T-helper 17 cell (primary cell): ENCODE data around the gene SLC35G3. TPM values are rescaled to one million over a fixed set of nuclear protein-coding genes. Genes with fewer than 3 reads are reported as not detected.
"Not testable (repeated sequence)": the region's sequence is repeated elsewhere in the genome, so short reads cannot be mapped to it uniquely, and the experiment has no call there.

Experiments used
- ATAC-seq: fragments of 150-1000 bp; cut with Tn5 transposase; 2 replicates; pipeline ENCODE4 v1.10.0; 2021; ENCODE audit warnings: mild to moderate bottlenecking, moderate library complexity
- DNase-seq, 3 donors: peaks; one replicate each; pipeline versions ENCODE4 v3.0.0 to v3.0.0-alpha.2; 2020 to 2021
- H3K9me3 ChIP-seq: one replicate; pipeline ENCODE4 v1.7.0; 2013; ENCODE audit warnings: low read length, mild to moderate bottlenecking; ENCODE audit not compliant: control insufficient read depth, poor library complexity, severe bottlenecking
- H3K27ac Mint-ChIP-seq: one replicate; pipeline ENCODE4 v1.8.0; 2022; ENCODE audit warnings: mild to moderate bottlenecking, moderate library complexity, mixed read lengths
- H3K27me3 Mint-ChIP-seq: one replicate; pipeline ENCODE4 v1.8.0; 2022; ENCODE audit warnings: mixed read lengths
- H3K36me3 Mint-ChIP-seq: one replicate; pipeline ENCODE4 v1.8.0; 2022; ENCODE audit warnings: low read depth, mixed read lengths
- H3K4me1 Mint-ChIP-seq: one replicate; pipeline ENCODE4 v1.8.0; 2022; ENCODE audit warnings: mild to moderate bottlenecking, mixed read lengths
- H3K4me3 Mint-ChIP-seq: one replicate; pipeline ENCODE4 v1.8.0; 2022; ENCODE audit warnings: mild to moderate bottlenecking, moderate library complexity, mixed read lengths
- total RNA-seq, 4 donors: library from RNA in 2 of 4; stranded (reverse) in 2 of 4; gene quantifications; one replicate each; pipeline ENCODE4 v1.2.3 and lab custom pipeline; 2022 to 2026

The SLC35G3 gene
- total RNA-seq, 2 donors from 2014 or later, result 0.32 TPM; not detected in 1

DNA sequence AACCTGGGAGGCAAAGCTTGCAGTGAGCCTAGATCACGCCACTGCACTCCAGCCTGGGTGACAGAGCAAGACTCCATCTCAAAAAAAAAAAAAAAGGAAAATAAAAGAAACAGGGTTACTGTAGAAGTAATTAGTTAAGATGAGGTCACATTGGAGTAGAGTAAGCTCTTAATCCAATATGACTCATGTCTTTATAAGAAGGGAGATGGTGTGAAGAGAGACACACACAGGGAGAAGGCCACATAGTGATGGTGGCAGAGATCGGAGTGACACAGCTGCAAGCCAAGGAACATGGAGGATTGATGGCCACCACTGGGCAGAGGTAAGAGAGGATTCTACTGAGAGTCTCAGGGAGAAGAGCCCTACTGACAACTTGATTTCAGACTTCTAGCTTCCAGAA, 33.4 kb upstream of the SLC35G3 start:
- H3K4me1 Mint-ChIP-seq, result peaks cover 13% of the 10 kb centered on the region
- H3K36me3 Mint-ChIP-seq, result peaks cover 3% of the 10 kb centered on the region
- ATAC-seq, result no peak
- no peak for DNase-seq
- H3K27me3 Mint-ChIP-seq, result no peaks in the 10 kb centered on the region
- H3K4me3 Mint-ChIP-seq, result no peak overlapping the region
- peak overlapping the region; percentile 42 for H3K27ac Mint-ChIP-seq
- no peaks in the 10 kb centered on the region for H3K9me3 ChIP-seq

DNA sequence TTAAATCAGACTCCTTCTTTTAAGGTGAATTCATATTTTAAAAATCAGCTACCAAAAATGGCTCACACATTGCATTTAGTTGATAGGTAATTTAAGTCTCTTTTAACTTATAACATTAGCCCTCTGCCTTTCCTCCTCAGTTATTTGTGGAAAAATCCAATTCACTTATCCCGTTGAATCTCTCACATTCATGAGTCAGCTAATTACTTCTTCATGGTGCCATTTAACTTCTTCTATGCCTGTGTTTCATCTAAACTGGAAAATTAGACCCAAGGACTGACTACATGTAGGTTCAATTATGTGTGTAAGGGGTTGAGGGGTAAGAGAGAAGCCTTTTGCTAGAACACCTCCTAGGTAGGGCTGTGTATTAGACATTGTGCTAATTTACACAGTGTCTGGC, 30.2 kb upstream of the SLC35G3 start:
- Mint-ChIP-seq H3K4me3 (no peak overlapping the region), H3K4me1 (peaks cover 15% of the 10 kb centered on the region), H3K27me3 (no peaks in the 10 kb centered on the region), H3K27ac (peak overlapping the region; percentile 79), H3K36me3 (peaks cover under 1% of the 10 kb centered on the region)
- no peaks in the 10 kb centered on the region for H3K9me3 ChIP-seq
- ATAC-seq, result no peak
- no peak for DNase-seq

DNA sequence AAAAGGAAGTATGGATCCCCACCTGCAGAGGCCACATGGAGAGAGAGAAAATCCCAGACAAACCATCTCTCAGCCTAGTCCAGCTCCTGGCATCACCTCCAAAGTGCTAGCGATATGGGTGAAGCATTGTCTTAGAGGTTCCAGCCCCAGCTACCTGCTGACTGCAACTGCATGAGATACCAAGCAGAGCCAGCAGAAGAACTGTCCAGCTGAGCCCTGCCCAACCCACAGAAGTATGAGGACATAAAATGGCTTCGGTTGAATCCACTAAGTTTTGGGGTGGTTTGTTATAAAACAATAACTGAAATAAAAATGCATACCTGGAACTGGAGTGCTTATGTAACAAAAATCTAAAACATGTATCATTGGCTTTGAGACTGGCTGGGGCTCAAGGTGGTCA, 28.3 kb upstream of the SLC35G3 start:
- Mint-ChIP-seq H3K4me3 (no peak overlapping the region), H3K27me3 (no peaks in the 10 kb centered on the region), H3K27ac (no peak overlapping the region), H3K36me3 (no peaks in the 10 kb centered on the region), H3K4me1 (peaks cover 22% of the 10 kb centered on the region)
- no peaks in the 10 kb centered on the region for H3K9me3 ChIP-seq
- DNase-seq (no peak), ATAC-seq (no peak)

DNA sequence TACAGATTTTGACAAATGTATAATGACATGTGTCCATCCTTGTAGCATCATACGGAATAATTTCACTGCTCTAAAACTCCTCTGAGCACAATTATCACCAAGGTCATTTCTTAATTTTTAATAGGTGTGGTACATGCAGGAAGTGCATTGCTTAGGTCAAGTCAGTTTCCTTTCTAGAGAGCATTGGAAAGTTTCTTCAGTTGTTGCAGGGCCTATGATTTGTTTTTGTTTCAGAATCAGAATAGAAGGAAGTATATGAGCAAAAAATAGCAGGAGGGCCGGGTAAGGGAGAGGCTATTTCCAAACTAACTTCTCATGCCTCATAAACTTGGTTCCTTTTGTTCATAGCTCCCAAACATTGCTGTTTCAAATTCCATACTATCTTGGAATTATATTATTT, 24.7 kb upstream of the SLC35G3 start:
- no peak for ATAC-seq

DNA sequence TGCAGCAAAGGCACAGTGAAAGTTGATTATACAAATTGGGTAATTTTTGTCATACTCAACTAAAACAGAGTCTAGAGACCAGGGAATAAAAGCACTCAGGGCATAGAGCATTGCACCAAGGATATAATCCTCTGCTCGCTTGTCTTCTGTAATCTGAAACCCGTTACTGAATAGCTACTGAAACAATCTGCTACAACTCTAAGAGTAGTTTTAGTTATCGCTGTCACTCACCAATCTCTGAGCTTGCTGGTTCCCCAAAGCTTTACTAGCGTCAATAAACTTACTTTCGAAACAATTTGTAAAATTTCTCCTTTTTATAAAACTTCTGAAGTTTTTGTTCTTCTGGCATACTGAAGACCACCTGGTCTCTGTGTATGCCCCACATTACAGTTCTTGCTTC, 22.9 kb upstream of the SLC35G3 start:
- H3K4me1 Mint-ChIP-seq, result peaks cover 65% of the 10 kb centered on the region
- ATAC-seq (no peak), DNase-seq (no peak)
- H3K9me3 ChIP-seq, result no peaks in the 10 kb centered on the region
- no peak overlapping the region for H3K4me3 Mint-ChIP-seq
- H3K36me3 Mint-ChIP-seq, result no peaks in the 10 kb centered on the region
- H3K27me3 Mint-ChIP-seq, result no peaks in the 10 kb centered on the region
- peak overlapping the region; percentile 81 for H3K27ac Mint-ChIP-seq

More for the DNA sequence above, 24.7 kb upstream of the SLC35G3 start:
- no peaks in the 10 kb centered on the region for H3K9me3 ChIP-seq
- Mint-ChIP-seq H3K27ac (peak overlapping the region; percentile 96), H3K4me1 (peaks cover 47% of the 10 kb centered on the region), H3K27me3 (no peaks in the 10 kb centered on the region), H3K36me3 (no peaks in the 10 kb centered on the region), H3K4me3 (peak overlapping the region; percentile 81)
- no peak for DNase-seq

DNA sequence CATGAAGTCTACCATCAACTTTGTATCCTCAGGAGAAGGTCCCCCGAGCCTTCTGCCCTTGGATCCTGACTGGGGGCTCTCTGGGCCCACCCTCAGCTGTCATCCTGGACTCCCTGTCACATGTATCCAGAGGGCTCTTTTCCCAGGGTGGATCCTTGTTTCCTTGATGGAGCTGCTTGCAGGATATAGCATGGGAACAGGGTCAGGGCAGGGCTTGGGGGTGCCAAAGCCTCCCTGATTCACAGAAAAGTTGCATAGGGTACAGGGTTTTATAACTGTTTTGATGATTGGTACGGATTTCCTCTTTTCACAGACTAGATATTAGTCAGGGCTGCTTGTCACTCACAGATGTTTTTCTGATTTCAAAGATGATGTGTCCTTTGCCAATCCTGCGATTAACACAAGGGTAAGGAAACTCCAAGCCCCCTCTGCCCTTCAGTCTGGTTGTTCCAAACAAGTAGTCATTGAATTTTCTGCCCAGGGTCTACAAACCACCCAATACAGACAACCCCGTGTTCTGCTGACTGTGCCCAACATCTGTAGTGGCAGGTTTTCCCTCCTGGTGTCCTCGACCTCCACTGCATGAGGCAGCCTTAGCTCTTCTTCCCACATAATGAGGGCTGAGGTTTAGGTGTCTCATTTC, 20.6 kb upstream of the SLC35G3 start:
- H3K27ac Mint-ChIP-seq, result peak overlapping the region; percentile 81
- peaks cover 70% of the 10 kb centered on the region for H3K4me1 Mint-ChIP-seq
- ATAC-seq, result peak; percentile 56
- peak overlapping the region; percentile 86 for H3K4me3 Mint-ChIP-seq
- H3K36me3 Mint-ChIP-seq, result no peaks in the 10 kb centered on the region
- H3K27me3 Mint-ChIP-seq, result no peaks in the 10 kb centered on the region
- H3K9me3 ChIP-seq, result no peaks in the 10 kb centered on the region
- DNase-seq, result no peak

DNA sequence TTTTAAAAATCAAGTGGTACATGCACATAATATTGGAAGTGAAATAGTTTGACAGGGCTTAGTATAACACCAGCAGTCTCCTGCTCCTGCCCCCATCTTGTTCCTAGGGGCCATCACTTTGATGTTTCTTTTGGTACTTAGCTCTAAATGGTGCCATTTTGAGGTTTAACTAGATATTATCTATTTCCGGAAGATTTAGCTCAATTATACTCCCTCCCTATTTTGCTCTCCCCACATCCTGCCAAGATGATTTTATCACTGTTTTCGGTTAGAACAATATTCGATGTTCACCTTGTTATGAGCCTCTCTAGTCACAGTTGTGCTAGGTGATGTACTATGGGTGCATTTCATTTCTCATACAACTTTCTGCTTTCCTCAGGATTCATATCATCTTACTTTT, 20.0 kb upstream of the SLC35G3 start:
- H3K4me1 Mint-ChIP-seq, result peaks cover 69% of the 10 kb centered on the region

DNA sequence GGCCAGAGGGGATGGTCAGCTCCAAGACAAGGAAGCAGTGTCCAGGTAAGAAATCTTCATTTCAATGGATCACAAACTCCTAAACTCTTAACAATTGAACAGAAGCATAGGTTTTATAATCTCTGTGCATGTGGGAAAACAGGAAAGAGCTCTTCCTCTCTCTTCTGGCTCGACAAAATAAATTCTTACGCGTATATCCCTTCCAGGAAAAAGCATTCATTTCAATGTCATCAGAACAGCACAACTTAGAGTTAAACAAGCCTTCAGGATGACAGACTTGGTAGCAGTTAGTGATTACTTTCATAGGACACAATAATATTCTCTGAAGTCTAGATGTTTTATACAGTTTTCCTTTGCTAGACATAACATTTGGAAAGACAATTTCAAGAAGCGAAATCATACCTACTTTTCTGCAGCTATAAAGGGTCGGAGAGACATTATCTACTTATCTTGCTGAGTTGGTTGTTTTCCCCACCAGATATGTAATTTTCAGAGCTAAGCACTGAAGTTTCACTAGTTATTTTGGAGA, 19.3 kb upstream of the SLC35G3 start:
- Mint-ChIP-seq H3K27me3 (no peaks in the 10 kb centered on the region), H3K36me3 (peaks cover 3% of the 10 kb centered on the region), H3K27ac (peak overlapping the region; percentile 81), H3K4me3 (peak overlapping the region; percentile 86), H3K4me1 (peaks cover 64% of the 10 kb centered on the region)
- no peak for DNase-seq
- H3K9me3 ChIP-seq, result no peaks in the 10 kb centered on the region
- ATAC-seq, result no peak

More for the DNA sequence above, 20.0 kb upstream of the SLC35G3 start:
- peak overlapping the region; percentile 81 for H3K27ac Mint-ChIP-seq
- peak overlapping the region; percentile 86 for H3K4me3 Mint-ChIP-seq
- DNase-seq (peak in 2 of 3 donors; percentile 15 to 17), ATAC-seq (peak; percentile 92)
- no peaks in the 10 kb centered on the region for H3K27me3 Mint-ChIP-seq
- no peaks in the 10 kb centered on the region for H3K9me3 ChIP-seq
- no peaks in the 10 kb centered on the region for H3K36me3 Mint-ChIP-seq

DNA sequence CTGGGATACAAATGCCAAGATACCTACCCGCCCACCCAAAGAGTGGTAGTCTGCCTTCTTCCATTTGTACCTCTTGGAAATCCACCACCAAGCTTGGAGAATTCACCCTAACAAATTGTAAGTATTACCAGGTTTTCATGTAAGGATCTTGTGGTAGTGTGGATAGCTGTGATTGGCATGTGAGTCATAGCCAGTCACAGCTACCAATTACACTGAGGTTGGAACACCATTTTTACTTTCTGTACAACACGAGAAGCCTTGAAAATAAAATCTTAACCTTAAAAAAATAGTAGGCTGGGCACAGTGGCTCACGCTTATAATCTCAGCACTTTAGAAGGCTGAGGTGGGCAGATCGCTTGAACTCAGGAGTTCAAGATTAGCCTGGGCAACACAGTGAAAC, 18.5 kb upstream of the SLC35G3 start:
- no peak for DNase-seq
- peak overlapping the region; percentile 86 for H3K4me3 Mint-ChIP-seq
- H3K27me3 Mint-ChIP-seq, result no peaks in the 10 kb centered on the region
- no peaks in the 10 kb centered on the region for H3K9me3 ChIP-seq
- no peak for ATAC-seq
- peak overlapping the region; percentile 81 for H3K27ac Mint-ChIP-seq
- H3K4me1 Mint-ChIP-seq, result peaks cover 60% of the 10 kb centered on the region
- H3K36me3 Mint-ChIP-seq, result peaks cover 3% of the 10 kb centered on the region

DNA sequence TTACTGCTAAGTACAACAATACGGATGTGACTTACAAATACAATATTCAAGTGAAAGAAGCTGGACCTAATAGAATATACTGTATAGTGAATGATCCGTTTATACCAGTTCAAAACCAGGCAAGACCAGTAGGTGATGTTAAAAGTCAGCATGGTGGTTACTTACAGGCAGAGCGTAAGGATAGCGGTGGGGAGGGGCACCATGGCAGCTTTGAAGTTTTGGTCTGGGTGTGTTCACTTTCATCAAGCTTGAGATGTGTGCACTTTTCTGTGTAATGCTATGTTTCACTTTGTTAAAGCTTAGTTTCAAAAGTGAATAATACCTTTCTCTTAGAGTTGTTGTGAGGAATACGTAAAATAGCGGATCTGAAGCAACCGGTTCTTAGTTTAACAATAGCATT, 16.5 kb upstream of the SLC35G3 start:
- ATAC-seq, result no peak
- no peak for DNase-seq

DNA sequence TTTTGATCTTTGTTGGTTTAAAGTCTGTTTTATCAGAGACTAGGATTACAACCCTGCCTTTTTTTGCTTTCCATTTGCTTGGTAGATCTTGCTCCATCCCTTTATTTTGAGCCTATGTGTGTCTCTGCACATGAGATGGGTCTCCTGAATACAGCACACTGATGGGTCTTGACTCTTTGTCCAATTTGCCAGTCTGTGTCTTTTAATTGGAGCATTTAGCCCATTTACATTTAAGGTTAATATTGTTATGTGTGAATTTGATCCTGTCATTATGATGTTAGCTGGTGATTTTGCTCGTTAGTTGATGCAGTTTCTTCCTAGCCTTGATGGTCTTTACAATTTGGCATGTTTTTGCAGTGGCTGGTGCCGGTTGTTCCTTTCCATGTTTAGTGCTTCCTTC, 8.4 kb upstream of the SLC35G3 start:
- H3K27ac Mint-ChIP-seq, DNase-seq, ATAC-seq, H3K9me3 ChIP-seq, H3K4me3 Mint-ChIP-seq, H3K36me3 Mint-ChIP-seq, H3K27me3 Mint-ChIP-seq: not testable (repeated sequence)
- peaks cover 10% of the 10 kb centered on the region for H3K4me1 Mint-ChIP-seq

More for the DNA sequence above, 16.5 kb upstream of the SLC35G3 start:
- H3K9me3 ChIP-seq, result no peaks in the 10 kb centered on the region
- no peaks in the 10 kb centered on the region for H3K27me3 Mint-ChIP-seq
- peak overlapping the region; percentile 75 for H3K27ac Mint-ChIP-seq
- no peak overlapping the region for H3K4me3 Mint-ChIP-seq
- H3K4me1 Mint-ChIP-seq, result peaks cover 55% of the 10 kb centered on the region
- peaks cover 5% of the 10 kb centered on the region for H3K36me3 Mint-ChIP-seq

DNA sequence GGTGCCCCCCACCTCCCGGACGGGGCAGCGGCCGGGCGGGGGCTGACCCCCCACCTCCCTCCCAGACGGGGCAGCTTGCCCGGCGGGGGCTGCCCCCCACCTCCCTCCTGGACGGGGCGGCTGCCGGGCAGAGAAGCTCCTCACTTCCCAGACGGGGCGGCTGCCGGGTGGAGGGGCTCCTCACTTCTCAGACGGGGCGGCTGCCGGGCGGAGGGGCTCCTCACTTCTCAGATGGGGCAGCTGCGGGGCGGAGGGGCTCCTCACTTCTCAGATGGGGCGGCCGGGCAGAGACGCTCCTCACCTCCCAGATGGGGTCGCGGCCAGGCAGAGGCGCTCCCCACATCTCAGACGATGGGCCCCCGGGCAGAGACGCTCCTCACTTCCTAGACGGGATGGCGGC, 869 bp upstream of the SLC35G3 start:
- H3K27ac Mint-ChIP-seq, H3K4me1 Mint-ChIP-seq, H3K4me3 Mint-ChIP-seq: not testable (repeated sequence)

DNA sequence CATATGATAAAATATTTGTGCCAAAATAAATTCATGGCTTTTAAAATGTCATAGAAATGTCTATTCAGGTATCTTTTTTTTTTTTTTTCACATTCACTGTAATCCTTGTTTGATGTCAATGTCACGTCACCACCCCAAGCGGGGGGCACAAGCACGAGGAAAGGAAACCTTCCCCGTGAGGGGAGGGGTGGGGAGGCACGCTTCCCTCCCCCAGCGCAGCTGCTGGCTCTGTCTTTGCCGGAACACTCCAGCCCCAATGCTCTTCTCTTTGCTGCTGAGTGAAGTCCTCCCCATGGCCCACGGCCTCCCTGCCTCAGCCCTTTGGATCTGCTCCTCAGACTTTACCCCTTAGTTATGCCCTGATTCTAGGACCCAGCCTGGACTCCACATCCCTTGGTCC, 1.5 kb downstream of the SLC35G3 start:
- Mint-ChIP-seq H3K27ac (no peak overlapping the region), H3K36me3 (no peaks in the 10 kb centered on the region), H3K4me3 (no peak overlapping the region), H3K4me1 (peaks cover 13% of the 10 kb centered on the region), H3K27me3 (no peaks in the 10 kb centered on the region)
- ATAC-seq (no peak), DNase-seq (no peak)
- H3K9me3 ChIP-seq, result no peaks in the 10 kb centered on the region

More for the DNA sequence above, 869 bp upstream of the SLC35G3 start:
- not testable (repeated sequence) for H3K36me3 Mint-ChIP-seq, ATAC-seq, H3K9me3 ChIP-seq, DNase-seq, H3K27me3 Mint-ChIP-seq
